ENCODE measurements around the gene NIPAL1.

The NIPAL1 gene

GRCh38 chr4:48042979-48043461 is 26.4 kb downstream of the NIPAL1 start:
- H3K4me3 Mint-ChIP-seq = no peak overlapping the region

GRCh38 chr4:48043504-48043903 is 26.9 kb downstream of the NIPAL1 start:
- Mint-ChIP-seq H3K9me3 (no peaks in the 10 kb centered on the region), H3K4me1 (peaks cover 17% of the 10 kb centered on the region), H3K4me3 (no peak overlapping the region), H3K36me3 (ENCODE audit: low read depth) (no peaks in the 10 kb centered on the region), H3K27me3 (ENCODE audit: low read depth, poor library complexity) (peaks cover 4% of the 10 kb centered on the region), H3K27ac (no peak overlapping the region)
- no peak for DNase-seq
- TF ChIP-seq, protein P1, sequence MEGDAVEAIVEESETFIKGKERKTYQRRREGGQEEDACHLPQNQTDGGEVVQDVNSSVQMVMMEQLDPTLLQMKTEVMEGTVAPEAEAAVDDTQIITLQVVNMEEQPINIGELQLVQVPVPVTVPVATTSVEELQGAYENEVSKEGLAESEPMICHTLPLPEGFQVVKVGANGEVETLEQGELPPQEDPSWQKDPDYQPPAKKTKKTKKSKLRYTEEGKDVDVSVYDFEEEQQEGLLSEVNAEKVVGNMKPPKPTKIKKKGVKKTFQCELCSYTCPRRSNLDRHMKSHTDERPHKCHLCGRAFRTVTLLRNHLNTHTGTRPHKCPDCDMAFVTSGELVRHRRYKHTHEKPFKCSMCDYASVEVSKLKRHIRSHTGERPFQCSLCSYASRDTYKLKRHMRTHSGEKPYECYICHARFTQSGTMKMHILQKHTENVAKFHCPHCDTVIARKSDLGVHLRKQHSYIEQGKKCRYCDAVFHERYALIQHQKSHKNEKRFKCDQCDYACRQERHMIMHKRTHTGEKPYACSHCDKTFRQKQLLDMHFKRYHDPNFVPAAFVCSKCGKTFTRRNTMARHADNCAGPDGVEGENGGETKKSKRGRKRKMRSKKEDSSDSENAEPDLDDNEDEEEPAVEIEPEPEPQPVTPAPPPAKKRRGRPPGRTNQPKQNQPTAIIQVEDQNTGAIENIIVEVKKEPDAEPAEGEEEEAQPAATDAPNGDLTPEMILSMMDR (IDR thresholded peaks at IDR 0.05) = no peak

More at GRCh38 chr4:48042979-48043461, 26.4 kb downstream of the NIPAL1 start:
- TF ChIP-seq, protein P1 (IDR thresholded peaks at IDR 0.05) = no peak
- no peak for DNase-seq
- peaks cover 3% of the 10 kb centered on the region for H3K27me3 Mint-ChIP-seq (ENCODE audit: low read depth, poor library complexity)
- H3K9me3 Mint-ChIP-seq = no peaks in the 10 kb centered on the region
- H3K36me3 Mint-ChIP-seq (ENCODE audit: low read depth) = no peaks in the 10 kb centered on the region
- H3K27ac Mint-ChIP-seq = no peak overlapping the region
- H3K4me1 Mint-ChIP-seq = peaks cover 17% of the 10 kb centered on the region

- TF ChIP-seq, protein P1 (IDR thresholded peaks at IDR 0.05) = no peak
- peaks cover 17% of the 10 kb centered on the region for H3K4me1 Mint-ChIP-seq
- DNase-seq = no peak
- no peak overlapping the region for H3K4me3 Mint-ChIP-seq
- no peak overlapping the region for H3K27ac Mint-ChIP-seq
- no peaks in the 10 kb centered on the region for H3K36me3 Mint-ChIP-seq (ENCODE audit: low read depth)
- no peaks in the 10 kb centered on the region for H3K9me3 Mint-ChIP-seq
- H3K27me3 Mint-ChIP-seq (ENCODE audit: low read depth, poor library complexity) = peaks cover 10% of the 10 kb centered on the region
Measured at GRCh38 chr4:48044298-48044697, 27.7 kb downstream of the NIPAL1 start.

DNA sequence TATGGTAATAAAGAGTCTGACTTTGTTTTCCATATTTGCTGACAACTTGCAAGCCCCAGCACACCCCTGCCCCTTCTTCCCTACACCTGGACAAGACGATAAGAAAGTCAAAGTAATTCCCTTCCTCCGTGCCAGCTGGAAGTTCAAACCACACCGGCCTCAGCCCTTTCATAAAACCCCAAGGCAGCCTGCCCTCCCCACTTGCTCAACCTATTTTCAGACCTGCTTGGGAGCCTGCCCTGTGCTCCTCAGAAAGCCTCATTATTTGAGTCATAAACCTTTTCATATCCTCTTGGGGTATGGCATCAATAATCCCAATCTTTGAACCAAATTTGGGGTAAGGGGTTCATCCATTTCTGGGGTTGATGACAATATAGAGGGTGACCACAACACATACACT is 29.5 kb downstream of the NIPAL1 start:
- peaks cover 13% of the 10 kb centered on the region for H3K27me3 Mint-ChIP-seq (ENCODE audit: low read depth, poor library complexity)
- no peaks in the 10 kb centered on the region for H3K36me3 Mint-ChIP-seq (ENCODE audit: low read depth)

DNA sequence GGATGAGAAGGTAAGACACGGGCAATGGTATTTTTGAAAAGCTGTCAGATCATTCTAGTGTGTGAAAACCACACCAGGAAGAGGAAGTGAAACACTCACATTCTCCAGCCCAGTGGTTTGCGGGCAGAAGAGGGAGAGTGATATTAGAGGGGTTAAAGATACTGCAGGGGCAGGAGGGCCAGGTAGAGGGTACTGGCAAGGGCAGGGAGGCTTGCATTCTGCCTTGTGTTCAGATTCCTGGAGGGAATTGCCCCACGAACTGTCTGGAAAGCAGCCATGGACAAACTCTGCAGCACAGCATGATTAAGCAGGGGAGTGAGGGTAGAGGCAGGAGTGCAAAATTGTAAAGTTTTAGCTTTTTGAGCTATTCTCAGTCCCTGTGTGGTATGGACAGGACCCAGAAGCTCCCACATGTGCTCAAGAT is 30.9 kb downstream of the NIPAL1 start:
- no peak for DNase-seq
- H3K4me3 Mint-ChIP-seq = no peak overlapping the region
- no peaks in the 10 kb centered on the region for H3K36me3 Mint-ChIP-seq (ENCODE audit: low read depth)
- no peak overlapping the region for H3K27ac Mint-ChIP-seq
- H3K27me3 Mint-ChIP-seq (ENCODE audit: low read depth, poor library complexity) = peaks cover 13% of the 10 kb centered on the region
- TF ChIP-seq, protein P1 (IDR thresholded peaks at IDR 0.05) = no peak
- H3K4me1 Mint-ChIP-seq = peaks cover 11% of the 10 kb centered on the region
- H3K9me3 Mint-ChIP-seq = peaks cover 3% of the 10 kb centered on the region

More for the DNA sequence above, 29.5 kb downstream of the NIPAL1 start:
- DNase-seq = no peak
- TF ChIP-seq, protein P1 (IDR thresholded peaks at IDR 0.05) = no peak
- Mint-ChIP-seq H3K4me1 (peaks cover 17% of the 10 kb centered on the region), H3K4me3 (no peak overlapping the region), H3K27ac (no peak overlapping the region), H3K9me3 (no peaks in the 10 kb centered on the region)

- DNase-seq = no peak
- TF ChIP-seq, protein P1 (IDR thresholded peaks at IDR 0.05) = no peak
- H3K27me3 Mint-ChIP-seq (ENCODE audit: low read depth, poor library complexity) = peaks cover 13% of the 10 kb centered on the region
- peaks cover 7% of the 10 kb centered on the region for H3K4me1 Mint-ChIP-seq
- no peaks in the 10 kb centered on the region for H3K36me3 Mint-ChIP-seq (ENCODE audit: low read depth)
- H3K9me3 Mint-ChIP-seq = peaks cover 3% of the 10 kb centered on the region
- no peak overlapping the region for H3K4me3 Mint-ChIP-seq
- no peak overlapping the region for H3K27ac Mint-ChIP-seq
Measured at GRCh38 chr4:48047896-48048295, 31.3 kb downstream of the NIPAL1 start.
